GM18505 (cell line): ENCODE measurements around the gene SLK.

Experiments
- ATAC-seq: cut with Tn5 transposase; IDR thresholded peaks from one replicate; pipeline ENCODE4 v1.9.1; 2021; ENCODE audit not compliant: unreplicated experiment
- POLR2A ChIP-seq: IDR thresholded peaks from 4 replicates; pipeline ENCODE4 v1.6.1; 2011; ENCODE audit warnings: borderline replicate concordance; ENCODE audit not compliant: insufficient read depth, insufficient read length; ENCODE audit errors: extremely low read depth

The SLK gene

GRCh38 chr10:103966671-103967447 lies at the start of gene SLK:
Gene SLK, plus strand, starts transcription at chr10:103967140. Its CDS starts 606 bp downstream, at chr10:103967746.
- ATAC-seq: peak; percentile 88
- peak; percentile 80 for TF ChIP-seq POLR2A

- no peak for TF ChIP-seq POLR2A
- peak; percentile 13 for ATAC-seq
These were observed 49.5 kb upstream of the SLK start for GRCh38 chr10:103917302-103918052.

GRCh38 chr10:103918053-103918846 lies 48.7 kb upstream of the SLK start, which contains the start of gene STN1:
Gene STN1, minus strand, starts transcription at chr10:103918184. Its CDS starts 590 bp downstream, at chr10:103917594.
- peak; percentile 92 for TF ChIP-seq POLR2A
- peak; percentile 93 for ATAC-seq

- no peak for TF ChIP-seq POLR2A
- no peak for ATAC-seq
These were observed 47.3 kb upstream of the SLK start for GRCh38 chr10:103919648-103920025.

- no peak for ATAC-seq
- no peak for TF ChIP-seq POLR2A
These were observed 45.7 kb upstream of the SLK start for GRCh38 chr10:103921248-103921647.

GRCh38 chr10:103921750-103922195 lies 45.2 kb upstream of the SLK start:
- no peak for TF ChIP-seq POLR2A
- ATAC-seq: no peak

- no peak for TF ChIP-seq POLR2A
- ATAC-seq: no peak
These were observed 44.3 kb upstream of the SLK start for GRCh38 chr10:103922659-103923058.

GRCh38 chr10:103923502-103923901 lies 43.4 kb upstream of the SLK start:
- TF ChIP-seq POLR2A: no peak

GRCh38 chr10:103925591-103925990 lies 41.3 kb upstream of the SLK start:
- TF ChIP-seq POLR2A: no peak
- no peak for ATAC-seq

More at GRCh38 chr10:103923502-103923901, 43.4 kb upstream of the SLK start:
- ATAC-seq: no peak

GRCh38 chr10:103926722-103927319 lies 40.1 kb upstream of the SLK start:
- TF ChIP-seq POLR2A: no peak
- ATAC-seq: no peak

- no peak for ATAC-seq
- TF ChIP-seq POLR2A: no peak
These were observed 38.2 kb upstream of the SLK start for GRCh38 chr10:103928784-103929183.

- no peak for ATAC-seq
- TF ChIP-seq POLR2A: no peak
These were observed 37.5 kb upstream of the SLK start for GRCh38 chr10:103929381-103929921.
